Muscle layer of duodenum (tissue), 2 donors: ENCODE results near the gene SPAG16.

Source experiments
- H3K27ac ChIP-seq: one replicate; pipeline ENCODE4 v1.7.0; 2013; ENCODE audit warnings: mild to moderate bottlenecking, low read length
- H3K27me3 ChIP-seq: one replicate; pipeline ENCODE4 v1.7.0; 2013; ENCODE audit warnings: low read depth, mild to moderate bottlenecking, control low read depth, low read length
- H3K36me3 ChIP-seq, 2 donors: one replicate each; pipeline ENCODE4 v1.7.0; 2013; ENCODE audit warnings: low read length in 2 of 2, control low read depth in 1 of 2, mild to moderate bottlenecking in 1 of 2; ENCODE audit not compliant: insufficient read depth in 2 of 2, control insufficient read depth in 1 of 2
- H3K4me1 ChIP-seq, 2 donors: one replicate each; pipeline ENCODE4 v1.7.0; 2013; ENCODE audit warnings: low read length in 2 of 2, mild to moderate bottlenecking in 2 of 2, control low read depth in 1 of 2, moderate library complexity in 1 of 2; ENCODE audit not compliant: insufficient read depth in 2 of 2, control insufficient read depth in 1 of 2
- H3K4me3 ChIP-seq, 2 donors: one replicate each; pipeline ENCODE4 v1.7.0; 2013; ENCODE audit warnings: low read length in 2 of 2, low read depth in 1 of 2, mild to moderate bottlenecking in 1 of 2
- H3K9me3 ChIP-seq, 2 donors: one replicate each; pipeline ENCODE4 v1.7.0; 2013; ENCODE audit warnings: low read length in 2 of 2, control low read depth in 1 of 2, mild to moderate bottlenecking in 1 of 2; ENCODE audit not compliant: control insufficient read depth in 1 of 2
- donor health status: healthy.

The SPAG16 gene

DNA sequence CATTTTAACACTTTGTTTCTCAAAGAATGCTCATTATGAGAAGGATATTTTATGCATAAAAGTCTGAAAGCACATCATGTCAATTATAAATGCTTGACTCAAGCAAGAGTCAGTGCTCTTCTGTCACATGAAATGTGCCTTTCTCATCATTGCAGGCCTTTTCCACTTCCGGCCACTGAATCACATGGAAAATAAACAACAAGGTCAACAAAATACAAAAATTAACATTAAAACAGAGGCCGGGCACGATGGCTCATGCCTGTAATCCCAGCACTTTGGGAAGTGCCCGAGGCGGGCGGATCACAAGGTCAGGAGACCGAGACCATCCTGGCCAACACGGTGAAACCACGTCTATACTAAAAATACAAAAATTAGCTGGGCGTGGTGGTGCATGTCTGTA is 480.6 kb downstream of the SPAG16 start:
- H3K9me3 ChIP-seq, result no peaks in the 10 kb centered on the region
- no peaks in the 10 kb centered on the region for H3K4me1 ChIP-seq
- no peaks in the 10 kb centered on the region for H3K27me3 ChIP-seq
- H3K36me3 ChIP-seq, result no peaks in the 10 kb centered on the region
- H3K27ac ChIP-seq, result no peak overlapping the region
- H3K4me3 ChIP-seq, result no peak overlapping the region

DNA sequence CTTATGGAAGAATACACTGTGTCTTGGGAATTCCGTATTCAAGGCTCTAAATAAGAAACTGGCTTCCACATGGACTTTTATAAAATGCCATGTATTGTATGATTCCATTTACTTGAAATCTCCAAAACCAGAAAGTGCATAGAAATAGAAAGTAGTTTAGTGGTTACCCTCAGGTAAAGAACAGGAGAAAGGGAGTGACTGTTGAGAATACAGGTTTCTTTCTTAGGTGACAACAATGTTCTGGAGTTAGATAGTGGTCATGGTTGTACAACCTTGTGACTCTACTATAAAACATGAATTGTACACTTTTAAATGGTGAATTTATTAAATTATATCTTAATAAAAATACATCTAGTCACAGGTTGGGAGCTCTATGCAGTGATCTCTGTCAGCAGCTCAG is 481.8 kb downstream of the SPAG16 start:
- Histone ChIP-seq H3K27ac (no peak overlapping the region), H3K27me3 (no peaks in the 10 kb centered on the region), H3K4me3 (no peak overlapping the region), H3K36me3 (no peaks in the 10 kb centered on the region), H3K4me1 (no peaks in the 10 kb centered on the region), H3K9me3 (no peaks in the 10 kb centered on the region)

DNA sequence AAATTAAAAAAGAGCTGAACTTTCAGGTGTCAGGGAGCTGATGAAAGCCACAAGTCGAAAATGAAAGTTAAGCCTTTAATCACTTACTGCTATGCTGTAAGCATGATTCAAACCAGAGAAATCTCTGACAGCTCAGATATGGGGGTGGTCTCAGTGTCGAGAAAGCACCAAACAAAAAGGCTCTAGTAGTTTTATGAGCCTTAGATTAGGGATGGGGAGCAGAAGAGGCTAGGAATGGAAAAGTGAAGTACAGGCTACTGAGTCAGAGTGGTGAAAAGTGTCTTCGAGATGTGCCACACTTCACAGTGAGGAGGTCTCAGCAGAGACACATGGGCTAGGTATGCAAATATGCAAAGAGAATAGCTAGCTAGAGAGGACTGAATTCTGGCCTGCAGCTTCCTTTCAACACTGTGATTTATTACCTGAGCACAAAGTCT is 482.2 kb downstream of the SPAG16 start:
- Histone ChIP-seq H3K4me3 (no peak overlapping the region), H3K4me1 (no peaks in the 10 kb centered on the region), H3K36me3 (no peaks in the 10 kb centered on the region)

DNA sequence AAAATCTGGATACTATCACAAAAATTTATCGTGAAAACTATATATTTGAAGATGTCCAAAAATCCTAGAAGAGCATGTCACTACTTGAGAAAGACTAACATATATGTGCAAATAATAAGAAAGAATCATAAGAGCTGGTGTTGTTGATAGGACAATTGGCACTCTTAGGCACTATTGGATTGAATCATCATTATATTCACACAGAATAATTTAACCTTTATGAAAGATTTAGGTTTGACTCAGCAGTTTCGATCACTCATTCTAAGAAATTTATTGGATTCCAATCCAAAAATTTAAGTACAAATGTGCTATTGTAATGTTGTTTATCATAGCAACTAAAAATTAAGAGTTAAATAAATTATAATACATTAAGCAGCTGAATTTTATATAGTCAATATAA is 503.6 kb downstream of the SPAG16 start:
- no peak overlapping the region for H3K4me3 ChIP-seq
- H3K9me3 ChIP-seq, result no peaks in the 10 kb centered on the region
- no peaks in the 10 kb centered on the region for H3K4me1 ChIP-seq
- H3K36me3 ChIP-seq, result no peaks in the 10 kb centered on the region
- H3K27ac ChIP-seq, result no peak overlapping the region
- H3K27me3 ChIP-seq, result no peaks in the 10 kb centered on the region

More for the DNA sequence above, 482.2 kb downstream of the SPAG16 start:
- Histone ChIP-seq H3K27ac (no peak overlapping the region), H3K27me3 (no peaks in the 10 kb centered on the region), H3K9me3 (no peaks in the 10 kb centered on the region)

DNA sequence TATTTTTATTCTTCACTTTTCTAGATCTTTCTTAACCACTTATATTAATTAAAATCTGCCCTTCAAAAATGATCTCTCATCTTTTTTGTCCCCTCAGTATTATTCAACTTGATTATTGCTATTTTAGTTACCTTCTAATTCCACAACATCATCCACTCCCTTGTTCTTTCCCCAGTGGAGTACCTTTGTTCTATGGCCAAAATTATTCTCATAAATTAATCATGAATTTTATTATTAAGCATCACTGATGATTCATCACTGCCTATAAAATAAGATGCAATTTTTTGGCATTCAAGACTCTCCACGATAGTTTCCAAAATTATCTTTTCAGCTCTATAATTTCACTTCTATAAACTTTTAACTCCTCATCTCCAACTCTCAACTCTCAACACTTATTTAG is 505.7 kb downstream of the SPAG16 start:
- H3K4me1 ChIP-seq, result no peaks in the 10 kb centered on the region
- no peaks in the 10 kb centered on the region for H3K36me3 ChIP-seq
- no peak overlapping the region for H3K4me3 ChIP-seq

DNA sequence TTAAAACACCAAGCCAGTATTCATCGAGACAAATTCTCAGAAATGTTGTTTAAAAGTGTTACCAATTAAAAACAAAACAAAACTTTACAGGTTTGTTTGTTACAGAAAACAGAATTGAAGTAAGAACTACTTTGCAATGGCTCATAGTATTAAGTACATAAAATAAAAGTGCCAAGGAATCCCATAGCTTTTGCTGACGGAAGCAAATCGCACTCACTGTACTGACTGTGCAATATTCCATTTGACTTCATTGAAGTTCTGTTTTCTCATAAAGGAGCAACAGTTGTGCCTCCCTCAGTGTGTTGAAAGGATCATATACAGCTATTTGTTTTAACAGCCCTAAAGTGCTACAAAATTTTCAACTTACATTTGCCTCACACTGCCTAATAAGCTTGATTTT is 507.8 kb downstream of the SPAG16 start:
- Histone ChIP-seq H3K36me3 (no peaks in the 10 kb centered on the region), H3K27me3 (no peaks in the 10 kb centered on the region), H3K4me3 (no peak overlapping the region)

More for the DNA sequence above, 505.7 kb downstream of the SPAG16 start:
- H3K27ac ChIP-seq, result no peak overlapping the region
- no peaks in the 10 kb centered on the region for H3K9me3 ChIP-seq
- no peaks in the 10 kb centered on the region for H3K27me3 ChIP-seq

DNA sequence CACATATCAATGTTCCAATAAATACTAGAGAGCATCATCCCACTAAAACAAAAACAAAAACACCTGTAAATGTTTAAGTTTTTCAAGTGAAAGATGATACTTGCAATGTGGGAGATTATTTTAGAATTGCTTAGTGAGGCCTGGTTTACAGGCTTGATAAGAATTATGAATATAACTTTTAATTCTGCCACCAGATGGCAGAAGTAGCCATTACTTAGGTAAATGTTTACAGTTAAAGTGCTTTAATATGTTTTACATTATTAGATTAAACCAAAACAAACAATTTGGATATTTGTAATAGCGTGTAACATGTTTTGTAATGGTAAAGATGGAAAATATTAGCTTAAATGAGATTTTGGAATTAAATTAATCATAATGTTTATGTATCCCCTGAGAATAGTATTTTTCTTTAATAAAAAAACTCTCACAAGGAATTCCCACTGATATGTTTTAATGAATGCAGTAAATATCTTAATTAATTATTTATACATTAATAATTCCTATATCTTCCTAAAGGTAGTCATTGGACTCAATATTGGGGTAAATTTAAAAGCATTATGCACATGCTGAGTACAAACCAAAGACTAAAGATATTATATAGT is 522.0 kb downstream of the SPAG16 start:
- no peaks in the 10 kb centered on the region for H3K9me3 ChIP-seq
- no peak overlapping the region for H3K4me3 ChIP-seq
- no peaks in the 10 kb centered on the region for H3K36me3 ChIP-seq
- no peaks in the 10 kb centered on the region for H3K4me1 ChIP-seq
- no peaks in the 10 kb centered on the region for H3K27me3 ChIP-seq
- no peak overlapping the region for H3K27ac ChIP-seq

More for the DNA sequence above, 507.8 kb downstream of the SPAG16 start:
- H3K4me1 ChIP-seq, result no peaks in the 10 kb centered on the region
- no peaks in the 10 kb centered on the region for H3K9me3 ChIP-seq
- no peak overlapping the region for H3K27ac ChIP-seq

DNA sequence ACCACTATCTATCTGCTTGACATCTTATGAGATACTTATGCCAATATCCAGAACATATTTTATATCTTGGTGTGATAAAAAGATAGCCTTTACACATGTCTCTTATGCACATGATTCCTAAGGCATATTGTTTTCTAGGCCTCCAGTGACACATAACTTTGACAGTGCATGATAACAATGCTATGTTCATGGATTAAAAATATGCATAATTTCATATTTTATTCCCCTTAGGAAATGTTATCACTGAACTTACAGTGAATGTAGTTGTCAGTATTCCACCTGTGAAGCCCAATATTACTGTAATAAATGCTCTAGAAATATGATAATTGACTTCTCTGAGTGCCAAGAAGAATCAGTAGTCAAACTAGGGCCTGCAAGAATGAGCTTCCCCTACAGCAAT is 532.3 kb downstream of the SPAG16 start:
- no peak overlapping the region for H3K27ac ChIP-seq
- no peaks in the 10 kb centered on the region for H3K4me1 ChIP-seq
- H3K4me3 ChIP-seq, result no peak overlapping the region
- H3K27me3 ChIP-seq, result no peaks in the 10 kb centered on the region
- no peaks in the 10 kb centered on the region for H3K36me3 ChIP-seq
- H3K9me3 ChIP-seq, result no peaks in the 10 kb centered on the region

DNA sequence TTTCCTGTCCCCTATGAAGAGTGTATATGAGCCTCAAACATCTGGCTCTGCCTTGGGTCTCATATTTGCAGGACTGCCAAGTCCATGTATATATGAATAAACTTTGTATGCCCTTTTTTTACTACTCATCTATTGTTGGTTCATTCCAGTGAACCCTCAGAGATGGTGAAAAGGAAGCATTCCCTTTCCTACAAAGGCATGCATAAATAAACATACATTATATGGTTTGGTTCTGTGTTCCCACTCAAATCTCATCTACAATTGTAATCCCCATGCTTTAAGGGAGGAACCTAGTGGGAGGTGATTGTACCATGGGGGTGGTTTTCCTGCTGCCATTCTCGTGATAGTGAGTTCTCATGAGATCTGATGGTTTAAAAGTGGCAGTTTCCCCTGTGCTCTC is 534.2 kb downstream of the SPAG16 start:
- no peaks in the 10 kb centered on the region for H3K36me3 ChIP-seq

DNA sequence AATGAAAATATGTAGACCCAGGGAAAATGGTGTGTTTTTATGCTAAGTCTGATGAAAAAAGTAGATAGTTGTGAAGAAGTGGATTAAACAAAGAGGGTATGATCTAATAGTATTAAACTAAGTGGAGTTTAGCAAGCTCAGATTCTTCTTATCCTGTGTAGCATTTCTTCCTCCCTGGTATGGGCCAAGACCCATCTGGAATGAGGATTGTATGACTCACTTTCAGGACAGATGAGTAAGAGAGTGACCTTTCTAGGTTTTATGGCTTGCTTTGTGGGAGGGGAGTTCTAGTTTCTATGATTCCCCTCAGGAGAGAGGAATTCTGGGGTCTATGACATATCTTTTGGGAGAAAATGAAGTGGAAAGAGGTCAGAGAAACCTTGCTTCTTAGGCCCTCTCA is 550.1 kb downstream of the SPAG16 start:
- Histone ChIP-seq H3K27ac (no peak overlapping the region), H3K9me3 (peaks cover 0 to 3% of the 10 kb centered on the region in 2 donors), H3K4me1 (no peaks in the 10 kb centered on the region)

More for the DNA sequence above, 534.2 kb downstream of the SPAG16 start:
- peaks cover 0 to 5% of the 10 kb centered on the region in 2 donors for H3K9me3 ChIP-seq
- H3K27ac ChIP-seq, result no peak overlapping the region
- H3K4me3 ChIP-seq, result no peak overlapping the region
- no peaks in the 10 kb centered on the region for H3K27me3 ChIP-seq
- no peaks in the 10 kb centered on the region for H3K4me1 ChIP-seq

DNA sequence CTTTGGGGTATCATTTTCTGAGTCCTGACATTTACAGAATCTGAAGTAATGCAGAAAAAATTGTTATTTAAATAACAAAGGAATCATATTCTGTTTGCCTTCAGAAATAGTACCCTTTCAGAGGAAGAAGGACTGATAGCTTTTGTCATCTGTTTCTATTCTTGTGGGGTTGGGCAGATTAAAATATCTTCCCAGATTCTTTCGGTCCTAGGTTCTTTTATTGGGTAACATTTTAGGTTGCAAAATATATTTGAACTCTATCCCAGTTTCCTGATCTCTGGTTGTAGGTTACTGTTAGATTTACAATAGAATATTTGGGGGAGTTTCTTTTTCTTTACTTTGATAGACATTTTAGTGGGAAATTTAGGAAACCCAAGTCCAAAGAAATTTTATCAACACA is 550.5 kb downstream of the SPAG16 start:
- Histone ChIP-seq H3K4me3 (no peak overlapping the region), H3K36me3 (no peaks in the 10 kb centered on the region), H3K27me3 (no peaks in the 10 kb centered on the region), H3K27ac (no peak overlapping the region), H3K9me3 (no peaks in the 10 kb centered on the region), H3K4me1 (no peaks in the 10 kb centered on the region)

More for the DNA sequence above, 550.1 kb downstream of the SPAG16 start:
- no peaks in the 10 kb centered on the region for H3K36me3 ChIP-seq
- H3K27me3 ChIP-seq, result no peaks in the 10 kb centered on the region
- H3K4me3 ChIP-seq, result no peak overlapping the region

DNA sequence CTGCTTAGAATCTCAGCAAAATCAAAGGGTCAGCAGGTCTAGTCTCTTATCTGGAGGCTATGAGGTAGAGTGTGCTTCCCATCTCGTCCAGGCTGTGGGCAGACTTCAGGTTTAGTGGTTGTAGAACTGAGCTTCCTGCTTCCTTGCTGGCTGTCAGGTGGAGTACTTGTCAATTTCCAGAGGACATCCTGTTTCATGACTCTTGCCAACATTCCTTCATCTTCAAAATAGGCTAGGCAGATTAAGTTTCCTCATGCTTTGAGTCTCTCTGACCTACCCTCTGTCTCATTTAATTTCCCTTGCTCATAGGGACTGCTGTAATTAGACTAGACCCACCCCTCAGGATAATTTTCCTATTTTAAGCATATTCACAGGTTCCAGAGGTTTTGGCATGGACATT is 562.6 kb downstream of the SPAG16 start:
- no peaks in the 10 kb centered on the region for H3K4me1 ChIP-seq
- no peaks in the 10 kb centered on the region for H3K9me3 ChIP-seq
- H3K27ac ChIP-seq, result no peak overlapping the region
- H3K36me3 ChIP-seq, result no peaks in the 10 kb centered on the region
- H3K4me3 ChIP-seq, result no peak overlapping the region
- H3K27me3 ChIP-seq, result no peaks in the 10 kb centered on the region
